IMR-90 (cell line): Measurements from ENCODE around the gene ADARB2. TPM values are rescaled to one million over a fixed set of nuclear protein-coding genes. Genes with fewer than 3 reads are reported as not detected.

Experiments
- ATAC-seq: fragments of 200-7000 bp; cut with Tn5 transposase; 2 replicates; pipeline ENCODE4 v1.9.1; 2020; ENCODE audit warnings: low read depth, mild to moderate bottlenecking, moderate library complexity
- BruUV-seq: library from RNA; stranded (reverse); fragments of 400-500 nt; replicated peaks from 2 replicates; lab custom pipeline; 2021; lab: Mats Ljungman, UMichigan
- CTCF ChIA-PET: fragments of 300-600 bp; formaldehyde crosslinking; extraction: SDS; loops from one replicate; lab custom pipeline; 2021; ENCODE audit warnings: antibody characterized with exemption; lab: Yijun Ruan, JAX
- POLR2A ChIA-PET: fragments of 300-600 bp; sonication (Branson Sonifier 250); formaldehyde crosslinking; loops from one replicate; lab custom pipeline; 2022; ENCODE audit warnings: antibody characterized with exemption; ENCODE audit not compliant: unreplicated experiment; lab: Charles Lee
- DNase-seq: peaks from one replicate; pipeline ENCODE4 v3.0.0; 2013
- H2AFZ ChIP-seq: replicated peaks from 2 replicates; pipeline ENCODE3; 2013; ENCODE audit warnings: low read length, mild to moderate bottlenecking; ENCODE audit not compliant: poor library complexity
- H2AK5ac ChIP-seq: 2 replicates; pipeline ENCODE4 v1.6.1; 2013; ENCODE audit warnings: low read depth, low read length, inconsistent platforms
- H2AK9ac ChIP-seq: replicated peaks from 2 replicates; pipeline ENCODE3; 2013; ENCODE audit warnings: mild to moderate bottlenecking, low read depth, low read length, moderate library complexity; ENCODE audit not compliant: poor library complexity
- H2BK120ac ChIP-seq: 2 replicates; pipeline ENCODE4 v1.6.1; 2013; ENCODE audit warnings: low read depth, low read length, inconsistent platforms
- H2BK15ac ChIP-seq: 3 replicates; pipeline ENCODE4 v1.6.1; 2013; ENCODE audit warnings: low read depth, low read length, inconsistent platforms
- H2BK20ac ChIP-seq: 2 replicates; pipeline ENCODE4 v1.6.1; 2013; ENCODE audit warnings: low read depth, mild to moderate bottlenecking, inconsistent platforms, low read length, moderate library complexity
- H2BK5ac ChIP-seq: 2 replicates; pipeline ENCODE4 v1.6.1; 2013; ENCODE audit warnings: mild to moderate bottlenecking, low read depth, low read length, inconsistent platforms; ENCODE audit not compliant: poor library complexity, severe bottlenecking
- H3K14ac ChIP-seq: replicated peaks from 2 replicates; pipeline ENCODE4 v1.6.1; 2013; ENCODE audit warnings: low read depth, low read length, inconsistent platforms
- H3K18ac ChIP-seq: 2 replicates; pipeline ENCODE4 v1.6.1; 2013; ENCODE audit warnings: low read depth, low read length, control low read depth
- H3K23ac ChIP-seq: 2 replicates; pipeline ENCODE4 v1.6.1; 2013; ENCODE audit warnings: low read depth, low read length, inconsistent platforms
- H3K27ac ChIP-seq: 2 replicates; pipeline ENCODE4 v1.5.1; 2013; ENCODE audit warnings: mild to moderate bottlenecking, control low read depth, low read length; ENCODE audit not compliant: insufficient read depth
- H3K27me3 ChIP-seq: 2 replicates; pipeline ENCODE4 v1.6.1; 2013; ENCODE audit warnings: low read length; ENCODE audit not compliant: control insufficient read depth, insufficient read depth
- H3K36me3 ChIP-seq: 2 replicates; pipeline ENCODE4 v1.6.1; 2013; ENCODE audit warnings: low read length, mixed read lengths; ENCODE audit not compliant: control insufficient read depth, insufficient read depth
- H3K4ac ChIP-seq: 2 replicates; pipeline ENCODE4 v1.6.1; 2013; ENCODE audit warnings: low read depth, low read length, inconsistent platforms
- H3K4me1 ChIP-seq: 2 replicates; pipeline ENCODE4 v1.6.1; 2013; ENCODE audit warnings: low read length, mixed read lengths; ENCODE audit not compliant: control insufficient read depth, insufficient read depth
- H3K4me2 ChIP-seq: 2 replicates; pipeline ENCODE4 v1.6.1; 2013; ENCODE audit warnings: low read depth, mild to moderate bottlenecking, control low read depth, low read length, moderate library complexity
- H3K4me3 ChIP-seq: 2 replicates; pipeline ENCODE4 v1.5.1; 2013; ENCODE audit warnings: low read depth, mild to moderate bottlenecking, control low read depth, low read length, moderate library complexity; ENCODE audit not compliant: insufficient read depth
- H3K56ac ChIP-seq: 2 replicates; pipeline ENCODE4 v1.6.1; 2013; ENCODE audit warnings: low read length, inconsistent platforms; ENCODE audit not compliant: insufficient read depth; ENCODE audit errors: extremely low read depth
- H3K79me1 ChIP-seq, 2 experiments: 2 replicates each; pipeline ENCODE4 v1.6.1; 2013; ENCODE audit warnings: low read length in 2 of 2, inconsistent platforms in 1 of 2, low read depth in 1 of 2
- H3K9ac ChIP-seq: 2 replicates; pipeline ENCODE4 v1.6.1; 2013; ENCODE audit warnings: low read depth, low read length, control low read depth
- H3K9me1 ChIP-seq: 2 replicates; pipeline ENCODE4 v1.6.1; 2013; ENCODE audit warnings: low read length, inconsistent platforms; ENCODE audit not compliant: insufficient read depth
- H3K9me3 ChIP-seq: 2 replicates; pipeline ENCODE4 v1.6.1; 2013; ENCODE audit warnings: low read length; ENCODE audit not compliant: control insufficient read depth, insufficient read depth
- H4K20me1 ChIP-seq: 2 replicates; pipeline ENCODE4 v1.6.1; 2013; ENCODE audit warnings: low read length, inconsistent platforms; ENCODE audit not compliant: insufficient read depth
- H4K5ac ChIP-seq: 2 replicates; pipeline ENCODE4 v1.6.1; 2013; ENCODE audit warnings: mild to moderate bottlenecking, low read depth, low read length, control low read depth
- H4K8ac ChIP-seq, 2 experiments: 2 replicates each; pipeline ENCODE4 v1.6.1; 2013; ENCODE audit warnings: low read depth in 2 of 2, low read length in 2 of 2, control low read depth in 1 of 2, inconsistent platforms in 1 of 2
- H4K91ac ChIP-seq: 2 replicates; pipeline ENCODE4 v1.6.1; 2013; ENCODE audit warnings: low read depth, low read length, inconsistent platforms; ENCODE audit not compliant: insufficient read depth
- BHLHE40 ChIP-seq: fragments of 150-350 bp; IDR thresholded peaks from 2 replicates; pipeline ENCODE4 v1.6.1; 2016; ENCODE audit warnings: mild to moderate bottlenecking, low read depth, low read length
- RCOR1 ChIP-seq: IDR thresholded peaks from 2 replicates; pipeline ENCODE4 v1.6.1; 2012; ENCODE audit warnings: mild to moderate bottlenecking, low read length, improper control_type of control experiment; ENCODE audit not compliant: insufficient replicate concordance
- WGBS, 2 experiments: methylation state at CpG; one replicate each; pipeline versions ENCODE4 v1.1.5 to v1.1.7; 2013; ENCODE audit warnings: missing lambda C conversion rate in 2 of 2; ENCODE audit not compliant: insufficient read length in 1 of 2; ENCODE audit errors: extremely low coverage in 2 of 2; 5-methylcytosine and 5-hydroxymethylcytosine counted together
- dilution Hi-C: fragments of 300-500 bp; cut with HindIII; formaldehyde crosslinking; loops from one replicate; pipeline ENCODE4 v1.14.3; 2018; ENCODE audit warnings: low sequenced_read_pairs; ENCODE audit not compliant: unreplicated experiment
- in situ Hi-C: fragments of 300-500 bp; cut with MboI; formaldehyde crosslinking; loops from 3 replicates; pipeline ENCODE4 v1.14.3; 2019; ENCODE audit warnings: low sequenced_read_pairs, inconsistent platforms, mixed read lengths
- intact Hi-C: fragments of 100-400 bp; cut with micrococcal nuclease; formaldehyde crosslinking; loops from 2 replicates; pipeline ENCODE4 v1.10.0; 2022
- polyA plus RNA-seq, 3 experiments: library from polyadenylated mRNA; depleted of rRNA; stranded (reverse); fragments of >200 nt; gene quantifications; 2 replicates each; pipeline ENCODE4 v1.2.3, GENCODE V29; 2012; ENCODE audit warnings: low replicate concordance in 1 of 3
- total RNA-seq: library from RNA; depleted of rRNA; stranded (reverse); fragments of >200 nt; gene quantifications from 2 replicates; pipeline ENCODE4 v1.2.3, GENCODE V29; 2012
- TF ChIP-seq, protein P1 (sequence below): conservative IDR thresholded peaks from 2 replicates; pipeline ENCODE4 v1.5.1; 2012; ENCODE audit warnings: mild to moderate bottlenecking, low read depth, low read length, improper control_type of control experiment

ADARB2 gene
- total and polyA plus RNA-seq, 2 of the 4 experiments (the other 2 are of a cell fraction): not detected

GRCh38 chr10:1163831-1164230 lies 573.5 kb downstream of the ADARB2 start:
- ChIA-PET POLR2A (no interaction called here), CTCF (no interaction called here)
- H3K23ac ChIP-seq: no peak overlapping the region
- H2BK120ac ChIP-seq: no peak overlapping the region
- no peak overlapping the region for H2BK15ac ChIP-seq
- no peak overlapping the region for H3K9ac ChIP-seq
- no peaks in the 10 kb centered on the region for H3K79me1 ChIP-seq
- dilution Hi-C loops: no loop called here
- no peak overlapping the region for H3K4me2 ChIP-seq
- no peaks in the 10 kb centered on the region for H3K4me1 ChIP-seq
- DNase-seq: no peak
- no peak overlapping the region for H2AFZ ChIP-seq
- H4K20me1 ChIP-seq: no peaks in the 10 kb centered on the region
- intact Hi-C loops: no loop called here
- H2BK20ac ChIP-seq: no peak overlapping the region
- no peak overlapping the region for H3K56ac ChIP-seq
- no peaks in the 10 kb centered on the region for H3K36me3 ChIP-seq
- no peak overlapping the region for H3K4me3 ChIP-seq
- no peaks in the 10 kb centered on the region for H3K9me1 ChIP-seq
- no peak for ATAC-seq
- no peak overlapping the region for H3K4ac ChIP-seq
- no peaks in the 10 kb centered on the region for H3K27me3 ChIP-seq
- H4K8ac ChIP-seq: no peak overlapping the region
- no peak overlapping the region for H3K18ac ChIP-seq
- BruUV-seq: no TSS peak
- WGBS, 2 experiments: no CpG with 5 or more reads among the region's 5 CpGs
- no peak overlapping the region for H4K91ac ChIP-seq
- H4K5ac ChIP-seq: no peak overlapping the region
- no peak overlapping the region for H2BK5ac ChIP-seq
- no peak overlapping the region for H2AK5ac ChIP-seq
- in situ Hi-C loops: no loop called here
- no peak overlapping the region for H3K27ac ChIP-seq
- no peak overlapping the region for H3K14ac ChIP-seq
- no peak overlapping the region for H2AK9ac ChIP-seq
- no peaks in the 10 kb centered on the region for H3K9me3 ChIP-seq
- TF ChIP-seq RCOR1 (no peak), BHLHE40 (no peak)
- TF ChIP-seq, protein P1, sequence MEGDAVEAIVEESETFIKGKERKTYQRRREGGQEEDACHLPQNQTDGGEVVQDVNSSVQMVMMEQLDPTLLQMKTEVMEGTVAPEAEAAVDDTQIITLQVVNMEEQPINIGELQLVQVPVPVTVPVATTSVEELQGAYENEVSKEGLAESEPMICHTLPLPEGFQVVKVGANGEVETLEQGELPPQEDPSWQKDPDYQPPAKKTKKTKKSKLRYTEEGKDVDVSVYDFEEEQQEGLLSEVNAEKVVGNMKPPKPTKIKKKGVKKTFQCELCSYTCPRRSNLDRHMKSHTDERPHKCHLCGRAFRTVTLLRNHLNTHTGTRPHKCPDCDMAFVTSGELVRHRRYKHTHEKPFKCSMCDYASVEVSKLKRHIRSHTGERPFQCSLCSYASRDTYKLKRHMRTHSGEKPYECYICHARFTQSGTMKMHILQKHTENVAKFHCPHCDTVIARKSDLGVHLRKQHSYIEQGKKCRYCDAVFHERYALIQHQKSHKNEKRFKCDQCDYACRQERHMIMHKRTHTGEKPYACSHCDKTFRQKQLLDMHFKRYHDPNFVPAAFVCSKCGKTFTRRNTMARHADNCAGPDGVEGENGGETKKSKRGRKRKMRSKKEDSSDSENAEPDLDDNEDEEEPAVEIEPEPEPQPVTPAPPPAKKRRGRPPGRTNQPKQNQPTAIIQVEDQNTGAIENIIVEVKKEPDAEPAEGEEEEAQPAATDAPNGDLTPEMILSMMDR: no peak
